Measurements from ENCODE around the gene LRRC8D. TPM values are rescaled to one million over a fixed set of nuclear protein-coding genes. Genes with fewer than 3 reads are reported as not detected.

The LRRC8D gene
- total and polyA plus RNA-seq, 11 donors = 2.1 to 16.5 (median 8.0) TPM

- Histone ChIP-seq H3K27ac (no peak overlapping the region), H3K36me3 (peaks cover 0 to 28% (median 21%) of the 10 kb centered on the region in 9 donors), H3K4me3 (no peak overlapping the region), H3K27me3 (no peaks in the 10 kb centered on the region), H3K4me1 (peaks cover 0 to 8% (median 0%) of the 10 kb centered on the region in 12 donors), H3K9me3 (no peaks in the 10 kb centered on the region)
- TF ChIP-seq, protein P1, sequence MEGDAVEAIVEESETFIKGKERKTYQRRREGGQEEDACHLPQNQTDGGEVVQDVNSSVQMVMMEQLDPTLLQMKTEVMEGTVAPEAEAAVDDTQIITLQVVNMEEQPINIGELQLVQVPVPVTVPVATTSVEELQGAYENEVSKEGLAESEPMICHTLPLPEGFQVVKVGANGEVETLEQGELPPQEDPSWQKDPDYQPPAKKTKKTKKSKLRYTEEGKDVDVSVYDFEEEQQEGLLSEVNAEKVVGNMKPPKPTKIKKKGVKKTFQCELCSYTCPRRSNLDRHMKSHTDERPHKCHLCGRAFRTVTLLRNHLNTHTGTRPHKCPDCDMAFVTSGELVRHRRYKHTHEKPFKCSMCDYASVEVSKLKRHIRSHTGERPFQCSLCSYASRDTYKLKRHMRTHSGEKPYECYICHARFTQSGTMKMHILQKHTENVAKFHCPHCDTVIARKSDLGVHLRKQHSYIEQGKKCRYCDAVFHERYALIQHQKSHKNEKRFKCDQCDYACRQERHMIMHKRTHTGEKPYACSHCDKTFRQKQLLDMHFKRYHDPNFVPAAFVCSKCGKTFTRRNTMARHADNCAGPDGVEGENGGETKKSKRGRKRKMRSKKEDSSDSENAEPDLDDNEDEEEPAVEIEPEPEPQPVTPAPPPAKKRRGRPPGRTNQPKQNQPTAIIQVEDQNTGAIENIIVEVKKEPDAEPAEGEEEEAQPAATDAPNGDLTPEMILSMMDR (IDR thresholded peaks at IDR 0.05) = no peak
- WGBS, 4 donors = 82 to 90% (median 86%) methylated on average over 2 of the region's 2 CpGs
- DNase-seq = no peak
- intact Hi-C loops (cut with DNase I) = no loop called here
- ATAC-seq = no peak
Measured at GRCh38 chr1:89930579-89930978, 109.7 kb downstream of the LRRC8D start.

DNA sequence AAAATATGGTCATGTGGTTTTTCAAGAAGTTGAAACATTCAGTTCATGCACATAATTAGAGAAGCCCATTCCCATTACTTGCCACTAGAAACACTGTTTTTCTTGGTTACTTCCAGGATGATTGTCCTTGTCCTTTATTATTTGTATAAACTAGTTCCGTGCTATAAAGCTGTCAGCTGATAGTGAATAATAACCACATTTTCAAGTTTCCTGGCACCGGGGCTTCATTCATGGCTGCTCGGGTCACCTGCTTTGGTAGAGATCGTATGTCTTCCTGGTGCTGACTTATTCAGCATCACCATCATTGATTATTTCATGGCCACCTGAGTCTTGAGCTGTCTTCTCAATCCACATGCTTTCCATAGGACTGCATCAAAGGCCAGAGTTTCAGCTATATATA, 111.1 kb downstream of the LRRC8D start:
- Histone ChIP-seq H3K27me3 (no peaks in the 10 kb centered on the region), H3K4me1 (peaks cover 0 to 7% (median 0%) of the 10 kb centered on the region in 12 donors), H3K9me3 (no peaks in the 10 kb centered on the region), H3K36me3 (peaks cover 0 to 28% (median 21%) of the 10 kb centered on the region in 9 donors), H3K27ac (no peak overlapping the region), H3K4me3 (no peak overlapping the region)
- no peak for ATAC-seq
- no peak for DNase-seq
- intact Hi-C loops (cut with DNase I) = no loop called here
- 96 to 99% (median 97%) methylated on average over 4 of the region's 4 CpGs for WGBS, 4 donors
- TF ChIP-seq POLR2A (IDR thresholded peaks at IDR 0.05) = no peak
- TF ChIP-seq, protein P1 (IDR thresholded peaks at IDR 0.05) = no peak

GRCh38 chr1:89932598-89933364, 111.9 kb downstream of the LRRC8D start:
- peaks cover 0 to 28% (median 21%) of the 10 kb centered on the region in 9 donors for H3K36me3 ChIP-seq
- TF ChIP-seq, protein P1 (IDR thresholded peaks at IDR 0.05) = no peak
- TF ChIP-seq POLR2A (IDR thresholded peaks at IDR 0.05) = no peak
- no peak overlapping the region for H3K4me3 ChIP-seq
- no peaks in the 10 kb centered on the region for H3K9me3 ChIP-seq
- H3K27ac ChIP-seq = no peak overlapping the region
- intact Hi-C loops (cut with DNase I) = no loop called here
- 96 to 98% (median 97%) methylated on average over 6 of the region's 6 CpGs for WGBS, 4 donors
- peaks cover 0 to 10% (median under 1%) of the 10 kb centered on the region in 12 donors for H3K4me1 ChIP-seq
- H3K27me3 ChIP-seq = no peaks in the 10 kb centered on the region
- DNase-seq (no peak), ATAC-seq (no peak)

DNA sequence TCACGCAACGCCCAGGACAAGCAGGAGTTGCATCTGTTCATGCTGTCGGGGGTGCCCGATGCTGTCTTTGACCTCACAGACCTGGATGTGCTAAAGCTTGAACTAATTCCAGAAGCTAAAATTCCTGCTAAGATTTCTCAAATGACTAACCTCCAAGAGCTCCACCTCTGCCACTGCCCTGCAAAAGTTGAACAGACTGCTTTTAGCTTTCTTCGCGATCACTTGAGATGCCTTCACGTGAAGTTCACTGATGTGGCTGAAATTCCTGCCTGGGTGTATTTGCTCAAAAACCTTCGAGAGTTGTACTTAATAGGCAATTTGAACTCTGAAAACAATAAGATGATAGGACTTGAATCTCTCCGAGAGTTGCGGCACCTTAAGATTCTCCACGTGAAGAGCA, 113.6 kb downstream of the LRRC8D start:
- ATAC-seq (no peak), DNase-seq (no peak)
- Histone ChIP-seq H3K9me3 (no peaks in the 10 kb centered on the region), H3K27ac (no peak overlapping the region), H3K36me3 (peaks cover 0 to 28% (median 21%) of the 10 kb centered on the region in 9 donors), H3K4me1 (peaks cover 0 to 9% (median 3%) of the 10 kb centered on the region in 12 donors), H3K4me3 (no peak overlapping the region), H3K27me3 (no peaks in the 10 kb centered on the region)
- TF ChIP-seq, protein P1 (IDR thresholded peaks at IDR 0.05) = no peak
- TF ChIP-seq POLR2A (IDR thresholded peaks at IDR 0.05) = no peak
- intact Hi-C loops (cut with DNase I) = no loop called here
- 95 to 98% (median 96%) methylated on average over 11 of the region's 11 CpGs for WGBS, 4 donors

Data from heart left ventricle (tissue), 16 donors.